Type B pancreatic cell (in vitro differentiated cells): Measurements from ENCODE around the gene DSCAM. TPM values are rescaled to one million over a fixed set of nuclear protein-coding genes. Genes with fewer than 3 reads are reported as not detected.

ENCODE experiments used
- DNase-seq: peaks from one replicate; pipeline ENCODE4 v3.0.0; 2021; ENCODE audit warnings: mixed read lengths; ENCODE audit not compliant: unreplicated experiment; ENCODE audit errors: extremely low spot score
- H3K27ac Mint-ChIP-seq: 2 replicates; pipeline ENCODE4 v1.8.0; 2021; ENCODE audit warnings: mild to moderate bottlenecking, mixed read lengths
- H3K27me3 Mint-ChIP-seq: 2 replicates; pipeline ENCODE4 v1.8.0; 2021; ENCODE audit warnings: mixed read lengths
- H3K36me3 Mint-ChIP-seq: 2 replicates; pipeline ENCODE4 v1.8.0; 2021; ENCODE audit warnings: mixed read lengths
- H3K4me1 Mint-ChIP-seq: one replicate; pipeline ENCODE4 v1.8.0; 2021; ENCODE audit warnings: mixed read lengths; ENCODE audit not compliant: unreplicated experiment
- H3K4me3 Mint-ChIP-seq: 2 replicates; pipeline ENCODE4 v1.8.0; 2021; ENCODE audit warnings: mild to moderate bottlenecking, mixed read lengths
- H3K9me3 Mint-ChIP-seq: 2 replicates; pipeline ENCODE4 v1.8.0; 2021; ENCODE audit warnings: mixed read lengths
- total RNA-seq: library from RNA; stranded (reverse); gene quantifications from 2 replicates; pipeline ENCODE4 v1.2.1, GENCODE V29; 2021; ENCODE audit warnings: low replicate concordance
- TF ChIP-seq, protein P1 (sequence below): fragments of 200-600 bp; sonication (generic); conservative IDR thresholded peaks from 2 replicates; pipeline ENCODE4 v1.5.0; 2021; ENCODE audit warnings: antibody characterized with exemption, mild to moderate bottlenecking

DSCAM gene
- total RNA-seq, 1 donor from 2014 or later, result 1.4 TPM

DNA sequence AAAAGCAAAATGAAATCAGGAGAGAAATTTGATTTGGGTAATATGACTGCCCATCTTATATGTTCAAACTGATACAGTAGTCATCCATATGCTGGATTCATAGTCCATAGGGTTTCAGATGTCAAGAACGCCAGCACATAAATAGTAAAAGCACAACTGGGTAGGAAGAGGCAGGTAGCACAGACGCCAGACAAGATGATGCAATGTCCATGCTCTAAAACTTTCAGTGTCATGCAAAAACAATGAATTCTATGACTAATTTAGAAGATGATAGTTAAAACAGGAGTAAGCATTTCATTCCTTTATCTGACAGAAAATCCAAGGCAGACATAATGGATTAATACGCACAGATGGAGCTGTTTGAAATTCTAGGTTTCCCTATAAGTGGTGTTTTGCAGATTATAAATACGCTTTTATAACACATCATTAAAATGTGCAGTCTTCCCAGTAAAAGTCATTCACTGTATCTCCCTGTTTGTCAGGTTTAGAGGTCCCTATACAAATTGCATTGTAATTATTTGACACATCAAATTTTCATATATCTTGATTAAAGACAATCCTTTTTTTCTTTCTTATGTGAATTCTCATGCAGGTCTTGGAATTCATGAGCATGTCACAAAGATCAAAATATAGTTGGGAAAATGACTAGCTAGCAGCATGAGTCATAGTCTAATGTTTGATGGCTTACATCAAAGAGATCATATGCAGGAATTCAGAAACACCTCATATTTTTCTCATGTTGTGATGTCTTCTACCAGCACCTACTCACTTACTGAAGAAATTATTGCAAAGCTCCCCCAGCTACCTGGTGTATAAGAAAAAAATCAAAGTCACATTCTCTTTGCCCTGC is 139.9 kb downstream of the DSCAM start:
- no peak for DNase-seq
- Mint-ChIP-seq H3K27ac (peak overlapping the region; percentile 86), H3K4me1 (peaks cover 12% of the 10 kb centered on the region), H3K4me3 (peak overlapping the region; percentile 10), H3K36me3 (no peaks in the 10 kb centered on the region), H3K27me3 (no peaks in the 10 kb centered on the region), H3K9me3 (no peaks in the 10 kb centered on the region)
- TF ChIP-seq, protein P1, sequence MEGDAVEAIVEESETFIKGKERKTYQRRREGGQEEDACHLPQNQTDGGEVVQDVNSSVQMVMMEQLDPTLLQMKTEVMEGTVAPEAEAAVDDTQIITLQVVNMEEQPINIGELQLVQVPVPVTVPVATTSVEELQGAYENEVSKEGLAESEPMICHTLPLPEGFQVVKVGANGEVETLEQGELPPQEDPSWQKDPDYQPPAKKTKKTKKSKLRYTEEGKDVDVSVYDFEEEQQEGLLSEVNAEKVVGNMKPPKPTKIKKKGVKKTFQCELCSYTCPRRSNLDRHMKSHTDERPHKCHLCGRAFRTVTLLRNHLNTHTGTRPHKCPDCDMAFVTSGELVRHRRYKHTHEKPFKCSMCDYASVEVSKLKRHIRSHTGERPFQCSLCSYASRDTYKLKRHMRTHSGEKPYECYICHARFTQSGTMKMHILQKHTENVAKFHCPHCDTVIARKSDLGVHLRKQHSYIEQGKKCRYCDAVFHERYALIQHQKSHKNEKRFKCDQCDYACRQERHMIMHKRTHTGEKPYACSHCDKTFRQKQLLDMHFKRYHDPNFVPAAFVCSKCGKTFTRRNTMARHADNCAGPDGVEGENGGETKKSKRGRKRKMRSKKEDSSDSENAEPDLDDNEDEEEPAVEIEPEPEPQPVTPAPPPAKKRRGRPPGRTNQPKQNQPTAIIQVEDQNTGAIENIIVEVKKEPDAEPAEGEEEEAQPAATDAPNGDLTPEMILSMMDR, result no peak

DNA sequence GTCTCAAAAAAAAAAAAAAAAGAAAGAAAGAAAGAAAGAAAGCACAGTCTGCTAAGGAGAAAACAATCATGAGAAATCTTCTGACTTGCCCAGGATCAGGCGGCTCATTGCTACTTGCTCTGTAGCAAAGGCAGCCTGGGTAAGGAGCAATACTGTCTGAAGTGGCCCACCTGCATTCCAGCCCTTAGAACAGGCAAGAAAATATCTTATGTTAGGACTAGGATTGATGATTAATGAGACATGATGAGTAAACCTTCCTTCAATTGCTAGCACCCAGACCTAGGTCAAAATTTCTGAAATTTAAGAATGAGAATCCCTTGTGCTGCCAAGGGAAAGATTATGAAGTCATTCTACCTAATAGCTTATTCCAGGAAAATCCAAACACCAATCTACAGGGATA is 140.8 kb downstream of the DSCAM start:
- H3K9me3 Mint-ChIP-seq, result no peaks in the 10 kb centered on the region

DNA sequence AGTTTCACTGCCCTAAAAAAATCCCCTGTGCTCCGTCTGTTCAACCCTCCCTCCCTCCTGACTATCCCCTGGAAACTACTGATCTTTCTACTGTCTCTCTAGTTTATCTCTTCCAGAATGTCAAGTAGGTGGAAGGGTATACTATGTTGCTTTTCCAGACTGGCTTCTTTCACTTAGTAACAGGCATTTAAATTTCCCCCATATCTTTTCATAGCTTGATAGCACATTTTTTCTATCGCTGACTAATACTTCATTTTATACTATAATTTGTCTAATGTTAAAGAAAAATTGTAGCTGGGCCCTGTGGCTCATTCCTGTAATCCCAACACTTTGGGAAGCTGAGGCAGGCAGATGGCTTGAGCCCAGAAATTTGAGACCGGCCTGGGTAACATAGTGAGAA is 142.8 kb downstream of the DSCAM start:
- Mint-ChIP-seq H3K27ac (peak overlapping the region; percentile 78), H3K27me3 (no peaks in the 10 kb centered on the region), H3K9me3 (no peaks in the 10 kb centered on the region), H3K36me3 (no peaks in the 10 kb centered on the region), H3K4me3 (peak overlapping the region; percentile 24), H3K4me1 (peaks cover 12% of the 10 kb centered on the region)
- no peak for DNase-seq
- TF ChIP-seq, protein P1, result no peak

More for the DNA sequence above, 140.8 kb downstream of the DSCAM start:
- no peaks in the 10 kb centered on the region for H3K27me3 Mint-ChIP-seq
- H3K27ac Mint-ChIP-seq, result peak overlapping the region; percentile 86
- TF ChIP-seq, protein P1, result no peak
- no peaks in the 10 kb centered on the region for H3K36me3 Mint-ChIP-seq
- DNase-seq, result no peak
- peak overlapping the region; percentile 63 for H3K4me3 Mint-ChIP-seq
- H3K4me1 Mint-ChIP-seq, result peaks cover 12% of the 10 kb centered on the region

DNA sequence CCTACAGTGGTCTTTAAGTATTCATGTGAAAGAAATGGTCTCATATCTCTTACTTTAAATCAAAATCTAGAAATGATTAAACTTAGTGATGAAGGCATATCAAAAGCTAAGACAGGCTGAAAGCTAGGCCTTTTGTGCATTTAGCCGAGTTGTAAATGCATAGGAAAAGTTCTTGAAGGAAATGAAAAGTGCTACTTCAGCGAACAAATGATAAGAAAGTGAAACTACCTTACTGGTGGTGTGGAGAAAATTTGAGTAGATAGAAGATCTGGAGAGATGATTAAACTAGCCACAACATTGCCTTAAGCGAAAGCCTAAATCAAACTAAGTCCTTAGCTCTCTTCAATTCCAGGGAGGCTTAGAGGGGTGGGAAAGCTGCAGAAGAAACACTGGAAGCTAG is 147.6 kb downstream of the DSCAM start:
- TF ChIP-seq, protein P1, result no peak
- DNase-seq, result no peak
- H3K4me1 Mint-ChIP-seq, result peaks cover 7% of the 10 kb centered on the region
- no peak overlapping the region for H3K27ac Mint-ChIP-seq
- no peak overlapping the region for H3K4me3 Mint-ChIP-seq
- no peaks in the 10 kb centered on the region for H3K36me3 Mint-ChIP-seq
- no peaks in the 10 kb centered on the region for H3K27me3 Mint-ChIP-seq
- no peaks in the 10 kb centered on the region for H3K9me3 Mint-ChIP-seq

DNA sequence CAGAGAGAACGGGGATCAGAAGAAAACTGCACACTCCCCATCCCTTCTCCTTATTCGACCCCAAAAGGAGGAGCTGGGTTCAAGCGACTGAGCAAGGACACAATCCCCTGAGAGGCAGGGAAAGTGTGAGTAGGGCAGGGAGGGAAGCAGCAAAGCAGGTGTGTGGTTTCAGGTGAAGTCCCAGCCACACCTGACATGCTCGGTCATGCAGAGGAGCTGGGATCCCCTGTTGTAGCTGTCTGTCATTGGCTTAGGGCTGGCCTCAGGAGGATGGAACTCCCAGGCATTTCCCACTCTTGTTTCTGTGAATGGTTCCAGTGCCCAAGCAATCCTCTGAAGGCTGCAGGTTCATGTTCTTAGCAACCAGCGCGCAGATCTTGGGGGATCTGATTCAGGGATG is 150.7 kb downstream of the DSCAM start:
- TF ChIP-seq, protein P1, result no peak
- no peaks in the 10 kb centered on the region for H3K27me3 Mint-ChIP-seq
- peaks cover 7% of the 10 kb centered on the region for H3K4me1 Mint-ChIP-seq
- no peak for DNase-seq
- no peaks in the 10 kb centered on the region for H3K9me3 Mint-ChIP-seq
- H3K4me3 Mint-ChIP-seq, result no peak overlapping the region
- H3K27ac Mint-ChIP-seq, result no peak overlapping the region
- H3K36me3 Mint-ChIP-seq, result no peaks in the 10 kb centered on the region
